HUES48 (cell line): Measurements from ENCODE around the gene SCAP.
"Not testable (repeated sequence)": the region's sequence is repeated elsewhere in the genome, so short reads cannot be mapped to it uniquely, and the experiment has no call there.

ENCODE experiments used
- H3K27ac ChIP-seq: one replicate; pipeline ENCODE4 v1.7.0; 2013; ENCODE audit warnings: low read depth, low read length, inconsistent platforms
- H3K27me3 ChIP-seq: 2 replicates; pipeline ENCODE4 v1.6.1; 2013; ENCODE audit warnings: mild to moderate bottlenecking, low read length; ENCODE audit not compliant: control insufficient read depth, insufficient read depth
- H3K36me3 ChIP-seq: 2 replicates; pipeline ENCODE4 v1.6.1; 2013; ENCODE audit warnings: low read length; ENCODE audit not compliant: control insufficient read depth, insufficient read depth
- H3K4me1 ChIP-seq: 2 replicates; pipeline ENCODE4 v1.6.1; 2013; ENCODE audit warnings: mild to moderate bottlenecking, low read length; ENCODE audit not compliant: control insufficient read depth, insufficient read depth
- H3K4me3 ChIP-seq: 2 replicates; pipeline ENCODE4 v1.5.1; 2013; ENCODE audit warnings: mild to moderate bottlenecking, low read depth, low read length
- H3K9ac ChIP-seq: 2 replicates; pipeline ENCODE4 v1.6.1; 2013; ENCODE audit warnings: mild to moderate bottlenecking, low read depth, low read length, moderate library complexity
- H3K9me3 ChIP-seq: 2 replicates; pipeline ENCODE4 v1.6.1; 2013; ENCODE audit warnings: low read length; ENCODE audit not compliant: control insufficient read depth, insufficient read depth

The SCAP gene

DNA sequence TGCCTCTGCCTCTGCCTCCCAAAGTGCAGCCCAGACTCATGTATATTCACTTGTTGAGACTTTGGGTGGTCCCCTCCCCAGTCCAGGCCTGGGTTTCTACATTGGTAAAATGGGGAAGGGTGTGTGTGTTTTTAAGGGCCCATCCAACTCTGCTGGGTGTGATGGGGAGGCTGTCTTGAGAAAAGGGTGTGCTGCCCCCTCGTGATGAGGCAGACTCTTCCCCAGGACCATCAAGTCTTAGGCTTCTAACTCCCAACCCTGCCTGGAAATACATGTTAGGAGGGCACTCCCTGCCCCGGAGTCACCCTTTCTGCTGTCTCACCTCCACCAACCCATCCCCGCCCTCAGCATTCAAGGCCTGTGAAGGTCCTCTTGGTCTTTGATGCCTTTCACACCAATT is 99.3 kb downstream of the SCAP start:
- Histone ChIP-seq H3K27ac (no peak overlapping the region), H3K27me3 (no peaks in the 10 kb centered on the region), H3K4me3 (no peak overlapping the region), H3K9me3 (no peaks in the 10 kb centered on the region), H3K4me1 (0 out of 2 replicates have a peak, but pooled peaks cover 6% of the 10 kb centered on the region), H3K36me3 (no peaks in the 10 kb centered on the region), H3K9ac (no peak overlapping the region)

GRCh38 chr3:47374587-47374986 is 101.2 kb downstream of the SCAP start:
- Histone ChIP-seq H3K9ac (no peak overlapping the region), H3K36me3 (no peaks in the 10 kb centered on the region), H3K4me1 (peaks cover 8% of the 10 kb centered on the region), H3K27ac (no peak overlapping the region), H3K4me3 (no peak overlapping the region), H3K27me3 (no peaks in the 10 kb centered on the region), H3K9me3 (no peaks in the 10 kb centered on the region)

- Histone ChIP-seq H3K27me3 (no peaks in the 10 kb centered on the region), H3K4me3 (0 out of 2 replicates have a peak overlapping the region, but pooled peaks have one; percentile 18), H3K4me1 (peaks cover 5% of the 10 kb centered on the region), H3K27ac (no peak overlapping the region), H3K9me3 (no peaks in the 10 kb centered on the region), H3K36me3 (no peaks in the 10 kb centered on the region), H3K9ac (no peak overlapping the region)
These were observed 104.6 kb downstream of the SCAP start for GRCh38 chr3:47370887-47371697.

GRCh38 chr3:47370020-47370419 is 105.7 kb downstream of the SCAP start:
- not testable (repeated sequence) for H3K36me3 ChIP-seq, H3K4me3 ChIP-seq, H3K27ac ChIP-seq, H3K27me3 ChIP-seq, H3K9ac ChIP-seq, H3K4me1 ChIP-seq, H3K9me3 ChIP-seq

DNA sequence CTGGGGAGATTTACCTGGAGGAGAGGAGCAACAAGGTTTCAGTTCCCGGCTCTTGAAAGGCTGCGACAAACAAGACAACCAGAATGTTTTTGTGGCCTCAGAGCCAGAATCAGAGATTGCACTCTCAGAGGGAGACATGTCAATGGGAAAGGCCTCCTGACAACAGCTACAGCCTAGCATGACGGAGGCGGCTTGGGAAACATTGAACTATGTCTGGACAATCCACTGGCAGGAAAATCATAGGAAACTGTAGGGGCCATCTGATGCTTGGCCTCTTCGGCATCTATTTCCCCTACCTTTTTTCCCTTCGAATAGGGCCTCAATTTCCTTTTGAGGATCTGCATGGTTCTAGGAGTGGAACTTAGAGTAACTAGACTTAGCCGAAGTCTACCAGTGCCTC is 108.1 kb downstream of the SCAP start:
- H3K27me3 ChIP-seq: no peaks in the 10 kb centered on the region
- no peak overlapping the region for H3K4me3 ChIP-seq
- no peaks in the 10 kb centered on the region for H3K36me3 ChIP-seq
- no peak overlapping the region for H3K27ac ChIP-seq
- peaks cover 5% of the 10 kb centered on the region for H3K4me1 ChIP-seq
- H3K9ac ChIP-seq: no peak overlapping the region
- no peaks in the 10 kb centered on the region for H3K9me3 ChIP-seq

- Histone ChIP-seq H3K27me3 (no peaks in the 10 kb centered on the region), H3K9ac (no peak overlapping the region), H3K4me3 (no peak overlapping the region), H3K27ac (no peak overlapping the region), H3K36me3 (no peaks in the 10 kb centered on the region), H3K9me3 (no peaks in the 10 kb centered on the region), H3K4me1 (peaks cover 5% of the 10 kb centered on the region)
These were observed 108.9 kb downstream of the SCAP start for GRCh38 chr3:47366833-47367232.

DNA sequence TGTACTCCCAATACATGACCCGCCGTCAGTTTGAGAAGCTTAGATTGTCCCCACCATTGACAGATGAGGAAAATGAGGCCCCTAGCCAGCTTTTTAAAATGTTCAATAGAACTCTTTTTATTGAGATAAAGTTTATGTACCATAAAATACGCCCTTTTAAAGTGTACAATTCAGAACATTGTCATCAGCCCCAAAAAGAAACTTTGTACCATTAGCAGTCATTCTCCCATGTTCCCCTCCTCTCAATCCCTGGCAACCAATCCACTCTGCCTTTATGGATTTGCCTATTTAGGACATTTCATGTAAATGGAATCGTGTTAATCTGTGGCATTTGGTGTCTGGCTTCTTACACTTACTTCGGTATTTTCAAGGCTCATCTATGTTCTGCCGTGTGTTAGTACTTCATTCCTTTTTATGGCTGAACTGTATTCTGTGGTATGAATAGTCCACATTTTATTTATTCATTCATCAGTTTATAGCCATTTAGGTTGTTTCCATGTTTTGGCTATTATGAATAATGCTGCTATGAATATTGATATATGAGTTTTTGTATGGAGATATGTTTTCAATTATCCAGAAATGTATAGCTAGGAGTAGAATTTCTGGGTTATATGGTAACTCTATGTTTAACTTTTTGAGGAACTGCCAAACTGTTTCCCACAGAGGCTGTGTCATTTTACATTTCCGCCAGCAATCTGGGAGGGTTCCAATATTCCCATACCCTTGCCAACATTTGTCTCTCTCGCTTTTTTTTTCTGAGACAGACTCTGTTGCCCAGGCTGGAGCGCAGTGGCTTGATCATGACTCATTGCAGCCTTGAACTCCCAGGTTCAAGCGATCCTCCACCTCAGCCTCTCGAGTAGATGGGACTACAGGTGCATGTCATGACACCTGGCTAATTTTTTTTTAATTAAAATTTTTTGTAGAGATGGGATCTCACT is 110.3 kb downstream of the SCAP start:
- no peak overlapping the region for H3K9ac ChIP-seq
- no peak overlapping the region for H3K27ac ChIP-seq
- no peaks in the 10 kb centered on the region for H3K36me3 ChIP-seq
- H3K4me3 ChIP-seq: no peak overlapping the region
- H3K27me3 ChIP-seq: no peaks in the 10 kb centered on the region
- H3K9me3 ChIP-seq: no peaks in the 10 kb centered on the region
- H3K4me1 ChIP-seq: no peaks in the 10 kb centered on the region
